ENCODE results near the gene KAZN. TPM values are rescaled to one million over a fixed set of nuclear protein-coding genes. Genes with fewer than 3 reads are reported as not detected.

Gene KAZN
- total RNA-seq, 1 donor from 2014 or later = 5.7 TPM

GRCh38 chr1:15095496-15095875, 497.0 kb downstream of the KAZN start:
- no peak overlapping the region for H3K4me3 ChIP-seq (ENCODE audit: low read depth, low read length)
- DNase-seq (ENCODE audit: low read depth) = no peak
- TF ChIP-seq, protein P1, sequence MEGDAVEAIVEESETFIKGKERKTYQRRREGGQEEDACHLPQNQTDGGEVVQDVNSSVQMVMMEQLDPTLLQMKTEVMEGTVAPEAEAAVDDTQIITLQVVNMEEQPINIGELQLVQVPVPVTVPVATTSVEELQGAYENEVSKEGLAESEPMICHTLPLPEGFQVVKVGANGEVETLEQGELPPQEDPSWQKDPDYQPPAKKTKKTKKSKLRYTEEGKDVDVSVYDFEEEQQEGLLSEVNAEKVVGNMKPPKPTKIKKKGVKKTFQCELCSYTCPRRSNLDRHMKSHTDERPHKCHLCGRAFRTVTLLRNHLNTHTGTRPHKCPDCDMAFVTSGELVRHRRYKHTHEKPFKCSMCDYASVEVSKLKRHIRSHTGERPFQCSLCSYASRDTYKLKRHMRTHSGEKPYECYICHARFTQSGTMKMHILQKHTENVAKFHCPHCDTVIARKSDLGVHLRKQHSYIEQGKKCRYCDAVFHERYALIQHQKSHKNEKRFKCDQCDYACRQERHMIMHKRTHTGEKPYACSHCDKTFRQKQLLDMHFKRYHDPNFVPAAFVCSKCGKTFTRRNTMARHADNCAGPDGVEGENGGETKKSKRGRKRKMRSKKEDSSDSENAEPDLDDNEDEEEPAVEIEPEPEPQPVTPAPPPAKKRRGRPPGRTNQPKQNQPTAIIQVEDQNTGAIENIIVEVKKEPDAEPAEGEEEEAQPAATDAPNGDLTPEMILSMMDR (conservative IDR thresholded peaks at IDR 0.05; ENCODE audit: low read depth, low read length) = no peak

- TF ChIP-seq, protein P1 (conservative IDR thresholded peaks at IDR 0.05; ENCODE audit: low read depth, low read length) = no peak
- no peak for DNase-seq (ENCODE audit: low read depth)
- H3K4me3 ChIP-seq (ENCODE audit: low read depth, low read length) = no peak overlapping the region
Observed at GRCh38 chr1:15096293-15096692, 497.8 kb downstream of the KAZN start.

- H3K4me3 ChIP-seq (ENCODE audit: low read depth, low read length) = no peak overlapping the region
Observed at GRCh38 chr1:15098176-15099125, 500.0 kb downstream of the KAZN start.

GRCh38 chr1:15099441-15100120, 501.1 kb downstream of the KAZN start:
- H3K4me3 ChIP-seq (ENCODE audit: low read depth, low read length) = no peak overlapping the region
- no peak for DNase-seq (ENCODE audit: low read depth)
- TF ChIP-seq, protein P1 (conservative IDR thresholded peaks at IDR 0.05; ENCODE audit: low read depth, low read length) = no peak

More at GRCh38 chr1:15098176-15099125, 500.0 kb downstream of the KAZN start:
- TF ChIP-seq, protein P1 (conservative IDR thresholded peaks at IDR 0.05; ENCODE audit: low read depth, low read length) = no peak
- DNase-seq (ENCODE audit: low read depth) = no peak

DNA sequence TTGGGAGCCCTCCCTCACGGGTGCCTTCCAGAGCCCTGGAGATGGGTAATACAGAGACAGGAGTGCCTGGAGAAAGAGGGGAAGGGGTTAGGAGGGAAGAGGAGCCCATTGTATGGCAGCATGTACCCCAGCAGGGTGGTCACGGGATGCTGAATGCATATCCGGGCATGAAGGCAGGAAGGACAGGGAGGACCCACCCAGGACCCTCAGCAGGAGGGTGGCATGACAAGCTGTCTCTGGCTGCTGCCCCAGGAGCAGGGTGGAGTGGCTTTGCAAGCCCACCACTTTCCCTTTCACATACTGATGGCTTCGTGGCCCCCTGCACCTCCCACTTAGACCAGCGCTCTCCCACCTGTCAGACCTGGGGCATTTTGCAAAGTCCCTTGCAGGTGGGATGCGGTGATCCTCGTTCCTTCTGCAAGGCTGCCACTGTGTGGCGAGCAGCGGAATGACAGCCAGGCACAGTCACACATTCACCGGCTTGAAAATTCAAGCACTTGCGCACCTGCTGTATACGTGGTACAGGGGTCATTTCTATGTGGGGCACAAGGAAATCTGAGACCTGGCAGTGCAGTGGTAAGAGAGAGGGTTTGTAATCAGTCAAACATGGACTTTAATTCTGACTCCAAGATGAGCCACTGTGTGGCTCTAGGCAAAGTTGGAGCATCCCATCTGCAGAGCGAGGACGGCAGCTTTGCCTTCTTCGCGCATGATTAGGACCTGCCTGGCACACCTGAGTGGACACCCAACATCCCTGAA, 501.8 kb downstream of the KAZN start:
- TF ChIP-seq, protein P1 (conservative IDR thresholded peaks at IDR 0.05; ENCODE audit: low read depth, low read length) = peak; percentile 95
- DNase-seq (ENCODE audit: low read depth) = no peak
- H3K4me3 ChIP-seq (ENCODE audit: low read depth, low read length) = no peak overlapping the region

DNA sequence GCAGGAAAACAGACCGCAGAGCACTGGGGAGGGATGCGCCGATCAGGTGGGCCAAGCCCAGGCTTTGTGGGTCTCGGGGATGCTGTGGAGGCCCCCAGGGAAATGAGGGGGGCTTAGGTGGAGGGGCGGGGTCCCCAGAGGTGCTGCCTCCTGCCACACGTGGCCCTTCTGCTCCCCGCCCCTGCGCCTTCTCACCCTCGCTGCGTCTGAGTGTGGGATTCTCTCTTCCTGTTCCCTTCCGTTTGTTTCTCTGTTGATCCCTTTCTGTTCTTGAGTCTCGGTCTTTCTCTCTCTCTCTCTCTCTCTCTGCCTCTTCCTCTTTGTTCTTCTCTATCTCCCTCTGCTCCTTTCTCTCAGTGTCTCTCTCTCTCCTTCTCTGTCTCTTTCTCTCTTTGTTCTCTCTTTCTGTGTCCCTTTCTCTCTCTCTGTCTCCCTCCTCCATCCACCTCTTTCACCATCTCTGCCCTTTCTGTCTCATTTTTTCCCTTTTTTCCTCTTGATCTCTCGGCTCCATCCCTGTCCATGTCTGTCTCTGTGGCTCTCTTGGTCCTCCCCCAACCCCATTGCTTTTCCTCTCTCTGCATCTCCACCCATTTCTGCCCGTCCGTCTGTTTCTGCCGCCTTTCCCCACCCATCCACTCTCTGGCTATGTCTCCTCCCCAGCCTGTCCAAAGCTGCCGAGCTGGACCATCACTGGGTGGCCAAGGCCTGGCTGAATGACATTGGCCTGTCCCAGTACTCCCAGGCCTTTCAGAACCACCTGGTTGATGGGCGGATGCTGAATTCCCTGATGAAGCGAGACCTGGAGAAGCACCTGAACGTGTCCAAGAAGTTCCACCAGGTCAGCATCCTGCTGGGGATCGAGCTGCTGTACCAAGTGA, 502.6 kb downstream of the KAZN start:
- no peak overlapping the region for H3K4me3 ChIP-seq (ENCODE audit: low read depth, low read length)
- DNase-seq (ENCODE audit: low read depth) = no peak
- TF ChIP-seq, protein P1 (conservative IDR thresholded peaks at IDR 0.05; ENCODE audit: low read depth, low read length) = no peak

Data from epithelial cell of proximal tubule (primary cell).